Body of pancreas (tissue), 4 donors: ENCODE data around the gene TMEM187.

Source experiments
- POLR2A ChIP-seq, 3 donors: fragments of 450-650 bp; IDR thresholded peaks; one replicate each; pipeline ENCODE4 v1.6.1; 2016; ENCODE audit warnings: antibody characterized with exemption in 3 of 3, mild to moderate bottlenecking in 2 of 3
- TF ChIP-seq, protein P1 (sequence below), 7 experiments: fragments of 450-650 bp in 4 of 7; fragments of 200-600 bp in 3 of 7; sonication (generic) in 3 of 7; IDR thresholded peaks; one replicate each; pipeline ENCODE4 v1.5.1; 2016 to 2019; ENCODE audit warnings: antibody characterized with exemption in 7 of 7

DNA sequence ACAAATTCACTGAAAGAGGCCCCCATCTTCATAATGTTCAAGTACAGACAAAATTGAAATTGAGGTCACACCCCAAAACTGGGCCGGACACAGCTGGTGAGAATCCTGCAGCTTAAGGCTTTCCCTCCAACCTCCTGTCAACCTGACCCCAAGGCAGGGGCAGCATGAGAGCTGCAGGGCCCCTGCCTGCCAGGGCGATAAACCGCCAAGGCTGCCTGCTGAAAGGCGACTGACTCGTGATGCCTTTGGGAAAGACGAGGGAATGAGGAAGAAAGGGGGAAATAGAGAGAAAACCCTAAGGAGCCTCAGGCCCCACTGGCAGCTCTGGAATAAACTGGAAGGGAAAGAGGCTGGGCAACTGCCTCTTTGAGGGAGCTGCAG is 54.5 kb downstream of the TMEM187 start:
- TF ChIP-seq, protein P1, sequence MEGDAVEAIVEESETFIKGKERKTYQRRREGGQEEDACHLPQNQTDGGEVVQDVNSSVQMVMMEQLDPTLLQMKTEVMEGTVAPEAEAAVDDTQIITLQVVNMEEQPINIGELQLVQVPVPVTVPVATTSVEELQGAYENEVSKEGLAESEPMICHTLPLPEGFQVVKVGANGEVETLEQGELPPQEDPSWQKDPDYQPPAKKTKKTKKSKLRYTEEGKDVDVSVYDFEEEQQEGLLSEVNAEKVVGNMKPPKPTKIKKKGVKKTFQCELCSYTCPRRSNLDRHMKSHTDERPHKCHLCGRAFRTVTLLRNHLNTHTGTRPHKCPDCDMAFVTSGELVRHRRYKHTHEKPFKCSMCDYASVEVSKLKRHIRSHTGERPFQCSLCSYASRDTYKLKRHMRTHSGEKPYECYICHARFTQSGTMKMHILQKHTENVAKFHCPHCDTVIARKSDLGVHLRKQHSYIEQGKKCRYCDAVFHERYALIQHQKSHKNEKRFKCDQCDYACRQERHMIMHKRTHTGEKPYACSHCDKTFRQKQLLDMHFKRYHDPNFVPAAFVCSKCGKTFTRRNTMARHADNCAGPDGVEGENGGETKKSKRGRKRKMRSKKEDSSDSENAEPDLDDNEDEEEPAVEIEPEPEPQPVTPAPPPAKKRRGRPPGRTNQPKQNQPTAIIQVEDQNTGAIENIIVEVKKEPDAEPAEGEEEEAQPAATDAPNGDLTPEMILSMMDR (IDR thresholded peaks at IDR 0.05), result no peak
- no peak for TF ChIP-seq POLR2A (IDR thresholded peaks at IDR 0.05)
